ENCODE data around the gene NUMB.

DNA sequence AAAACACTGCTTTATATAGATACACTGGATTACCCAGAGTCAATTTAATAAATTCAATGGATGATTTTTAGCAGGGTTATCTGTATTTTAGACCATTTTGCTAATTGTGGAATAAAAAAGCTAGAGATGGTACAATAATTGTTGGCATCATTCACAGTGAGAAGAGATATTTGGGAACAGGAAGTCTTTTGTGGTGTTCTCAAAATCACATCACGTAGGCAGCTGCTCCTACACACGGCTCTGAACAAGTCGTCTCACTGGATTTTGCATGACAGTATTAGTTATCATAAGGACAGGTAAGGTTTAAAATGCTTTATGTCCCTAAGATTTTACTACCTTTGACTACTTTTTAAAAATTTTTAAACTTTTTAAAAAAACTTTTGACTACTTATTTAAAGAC is 169.0 kb downstream of the NUMB start:
- no peak for TF ChIP-seq POLR2AphosphoS5 (IDR thresholded peaks at IDR 0.05)
- TF ChIP-seq, protein P1, sequence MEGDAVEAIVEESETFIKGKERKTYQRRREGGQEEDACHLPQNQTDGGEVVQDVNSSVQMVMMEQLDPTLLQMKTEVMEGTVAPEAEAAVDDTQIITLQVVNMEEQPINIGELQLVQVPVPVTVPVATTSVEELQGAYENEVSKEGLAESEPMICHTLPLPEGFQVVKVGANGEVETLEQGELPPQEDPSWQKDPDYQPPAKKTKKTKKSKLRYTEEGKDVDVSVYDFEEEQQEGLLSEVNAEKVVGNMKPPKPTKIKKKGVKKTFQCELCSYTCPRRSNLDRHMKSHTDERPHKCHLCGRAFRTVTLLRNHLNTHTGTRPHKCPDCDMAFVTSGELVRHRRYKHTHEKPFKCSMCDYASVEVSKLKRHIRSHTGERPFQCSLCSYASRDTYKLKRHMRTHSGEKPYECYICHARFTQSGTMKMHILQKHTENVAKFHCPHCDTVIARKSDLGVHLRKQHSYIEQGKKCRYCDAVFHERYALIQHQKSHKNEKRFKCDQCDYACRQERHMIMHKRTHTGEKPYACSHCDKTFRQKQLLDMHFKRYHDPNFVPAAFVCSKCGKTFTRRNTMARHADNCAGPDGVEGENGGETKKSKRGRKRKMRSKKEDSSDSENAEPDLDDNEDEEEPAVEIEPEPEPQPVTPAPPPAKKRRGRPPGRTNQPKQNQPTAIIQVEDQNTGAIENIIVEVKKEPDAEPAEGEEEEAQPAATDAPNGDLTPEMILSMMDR (IDR thresholded peaks at IDR 0.05), result no peak
- TF ChIP-seq POLR2A (IDR thresholded peaks at IDR 0.05), result no peak
- TF ChIP-seq EP300 (IDR thresholded peaks at IDR 0.05), result no peak
